ENCODE measurements around the gene LYPD4.

DNA sequence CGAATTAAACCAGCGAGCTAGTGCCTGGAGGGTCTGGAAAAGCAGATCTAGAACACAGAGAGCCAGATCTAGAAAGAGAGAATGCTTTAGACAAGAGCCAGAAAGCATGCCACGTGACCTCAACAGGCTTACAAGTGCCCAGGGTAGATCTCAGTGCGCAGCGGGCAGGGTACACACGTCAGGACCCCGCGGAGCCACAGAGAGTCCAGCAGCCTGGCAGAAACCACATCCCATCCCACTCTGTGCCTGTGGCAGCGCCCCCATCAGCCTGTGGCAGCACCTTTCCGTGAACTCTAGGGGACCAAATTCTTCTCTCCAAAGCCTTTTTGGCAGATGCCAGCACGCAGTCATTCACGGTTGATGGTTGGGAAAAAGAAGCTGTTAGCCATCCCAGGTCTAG is 44.4 kb upstream of the LYPD4 start:
- no peak for TF ChIP-seq ZNF274 (IDR thresholded peaks at IDR 0.05; ENCODE audit: low read depth, low read length)
- TF ChIP-seq YY1 (IDR thresholded peaks at IDR 0.05; ENCODE audit: insufficient read depth, insufficient read length), result no peak
- no peak for TF ChIP-seq SUZ12 (IDR thresholded peaks at IDR 0.05; ENCODE audit: extremely low read depth, insufficient read depth, insufficient read length)

Data from NT2/D1 (cell line).